PC-9 (cell line): Measurements from ENCODE around the gene KBTBD4.

Experiments
- EZH2 ChIP-seq: fragments of 200-600 bp; sonication (generic); IDR thresholded peaks from 2 replicates; pipeline ENCODE4 v1.8.0; 2017; ENCODE audit warnings: antibody characterized with exemption, low read depth
- TF ChIP-seq, protein P1 (sequence below): fragments of 200-600 bp; sonication (generic); conservative IDR thresholded peaks from 2 replicates; pipeline ENCODE4 v1.6.1; 2017; ENCODE audit warnings: mixed run types, antibody characterized with exemption, mild to moderate bottlenecking, moderate library complexity

GRCh38 chr11:47550288-47551047 lies 28.3 kb downstream of the KBTBD4 start:
- TF ChIP-seq, protein P1, sequence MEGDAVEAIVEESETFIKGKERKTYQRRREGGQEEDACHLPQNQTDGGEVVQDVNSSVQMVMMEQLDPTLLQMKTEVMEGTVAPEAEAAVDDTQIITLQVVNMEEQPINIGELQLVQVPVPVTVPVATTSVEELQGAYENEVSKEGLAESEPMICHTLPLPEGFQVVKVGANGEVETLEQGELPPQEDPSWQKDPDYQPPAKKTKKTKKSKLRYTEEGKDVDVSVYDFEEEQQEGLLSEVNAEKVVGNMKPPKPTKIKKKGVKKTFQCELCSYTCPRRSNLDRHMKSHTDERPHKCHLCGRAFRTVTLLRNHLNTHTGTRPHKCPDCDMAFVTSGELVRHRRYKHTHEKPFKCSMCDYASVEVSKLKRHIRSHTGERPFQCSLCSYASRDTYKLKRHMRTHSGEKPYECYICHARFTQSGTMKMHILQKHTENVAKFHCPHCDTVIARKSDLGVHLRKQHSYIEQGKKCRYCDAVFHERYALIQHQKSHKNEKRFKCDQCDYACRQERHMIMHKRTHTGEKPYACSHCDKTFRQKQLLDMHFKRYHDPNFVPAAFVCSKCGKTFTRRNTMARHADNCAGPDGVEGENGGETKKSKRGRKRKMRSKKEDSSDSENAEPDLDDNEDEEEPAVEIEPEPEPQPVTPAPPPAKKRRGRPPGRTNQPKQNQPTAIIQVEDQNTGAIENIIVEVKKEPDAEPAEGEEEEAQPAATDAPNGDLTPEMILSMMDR = no peak
- no peak for TF ChIP-seq EZH2
